Body of pancreas (tissue), 4 donors: ENCODE measurements around the gene IL5RA. TPM values are rescaled to one million over a fixed set of nuclear protein-coding genes. Genes with fewer than 3 reads are reported as not detected.

Source experiments
- ATAC-seq: fragments of 150-250 bp; one replicate; pipeline ENCODE4 v1.9.1; 2016
- DNase-seq, 4 donors: peaks; one replicate each; pipeline ENCODE4 v3.0.0-alpha.2; 2019
- H3K27ac ChIP-seq, 4 donors: fragments of 200-600 bp; sonication (generic); 1 replicate in 3 of 4; 2 replicates in 1 of 4; pipeline versions ENCODE4 v1.5.1 to v1.6.1; 2016 to 2019; ENCODE audit warnings: mild to moderate bottlenecking in 1 of 4, mixed read lengths in 1 of 4, moderate library complexity in 1 of 4
- H3K27me3 ChIP-seq, 2 donors: fragments of 200-600 bp; sonication (generic); one replicate each; pipeline ENCODE4 v1.6.0; 2016; ENCODE audit warnings: mild to moderate bottlenecking in 1 of 2
- H3K36me3 ChIP-seq, 2 donors: fragments of 200-600 bp; sonication (generic); replicated peaks in 1 of 2; 2 replicates each; pipeline ENCODE4 v1.5.1; 2016; ENCODE audit warnings: low read depth in 2 of 2; ENCODE audit not compliant: insufficient read depth in 1 of 2
- H3K4me1 ChIP-seq: fragments of 200-600 bp; sonication (generic); one replicate; pipeline ENCODE4 v1.6.0; 2016
- H3K4me3 ChIP-seq, 2 donors: fragments of 200-600 bp; sonication (generic); 1 replicate in 1 of 2; 2 replicates in 1 of 2; pipeline ENCODE4 v1.5.1; 2016 to 2019
- H3K9me3 ChIP-seq, 3 donors: fragments of 200-600 bp; sonication (generic); 1 replicate in 2 of 3; 2 replicates in 1 of 3; pipeline ENCODE4 v1.5.1; 2016
- POLR2A ChIP-seq, 3 donors: fragments of 450-650 bp; IDR thresholded peaks; one replicate each; pipeline ENCODE4 v1.6.1; 2016; ENCODE audit warnings: antibody characterized with exemption in 3 of 3, mild to moderate bottlenecking in 2 of 3
- WGBS, 2 donors: methylation state at CpG; one replicate each; pipeline ENCODE4 v1.1.5; 2017; 5-methylcytosine and 5-hydroxymethylcytosine counted together
- intact Hi-C: fragments of 100-400 bp; cut with DNase I; formaldehyde crosslinking; loops from one replicate; pipeline ENCODE4 v1.15.1; 2023
- total RNA-seq, 2 donors: library from RNA; depleted of rRNA; stranded (reverse); fragments of >200 nt; gene quantifications; one replicate each; pipeline ENCODE4 v1.1.0, GENCODE V29; 2016
- TF ChIP-seq, protein P1 (sequence below), 7 experiments: fragments of 450-650 bp in 4 of 7; fragments of 200-600 bp in 3 of 7; sonication (generic) in 3 of 7; IDR thresholded peaks; one replicate each; pipeline ENCODE4 v1.5.1; 2016 to 2019; ENCODE audit warnings: antibody characterized with exemption in 7 of 7

Gene IL5RA
- total RNA-seq, 2 donors from 2014 or later: not detected

DNA sequence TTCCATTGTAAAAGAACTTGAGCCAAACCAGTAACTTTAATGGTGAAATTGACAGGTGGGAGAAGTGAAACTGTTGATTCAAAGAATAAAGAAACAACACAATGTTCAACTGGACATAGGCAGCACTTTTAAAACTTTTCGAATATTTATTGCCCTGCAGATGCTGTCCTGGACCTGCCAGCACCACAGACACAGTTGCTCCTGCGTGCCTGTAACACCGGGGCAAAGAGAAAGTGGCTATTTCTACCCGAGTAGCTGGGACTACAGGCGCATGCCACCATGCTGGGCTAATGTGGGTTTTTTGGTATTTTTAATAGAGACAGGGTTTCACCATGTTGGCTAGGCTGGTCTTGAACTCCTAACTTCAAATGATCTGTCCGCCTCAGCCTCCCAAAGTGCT is 7.4 kb downstream of the IL5RA start:
- Histone ChIP-seq H3K36me3 (no peaks in the 10 kb centered on the region), H3K4me3 (no peak overlapping the region), H3K27me3 (no peaks in the 10 kb centered on the region), H3K9me3 (no peaks in the 10 kb centered on the region), H3K4me1 (no peaks in the 10 kb centered on the region), H3K27ac (no peak overlapping the region)
- intact Hi-C loops: no loop called here
- no peak for DNase-seq
- no peak for ATAC-seq
- no peak for TF ChIP-seq POLR2A (IDR thresholded peaks at IDR 0.05)
- TF ChIP-seq, protein P1, sequence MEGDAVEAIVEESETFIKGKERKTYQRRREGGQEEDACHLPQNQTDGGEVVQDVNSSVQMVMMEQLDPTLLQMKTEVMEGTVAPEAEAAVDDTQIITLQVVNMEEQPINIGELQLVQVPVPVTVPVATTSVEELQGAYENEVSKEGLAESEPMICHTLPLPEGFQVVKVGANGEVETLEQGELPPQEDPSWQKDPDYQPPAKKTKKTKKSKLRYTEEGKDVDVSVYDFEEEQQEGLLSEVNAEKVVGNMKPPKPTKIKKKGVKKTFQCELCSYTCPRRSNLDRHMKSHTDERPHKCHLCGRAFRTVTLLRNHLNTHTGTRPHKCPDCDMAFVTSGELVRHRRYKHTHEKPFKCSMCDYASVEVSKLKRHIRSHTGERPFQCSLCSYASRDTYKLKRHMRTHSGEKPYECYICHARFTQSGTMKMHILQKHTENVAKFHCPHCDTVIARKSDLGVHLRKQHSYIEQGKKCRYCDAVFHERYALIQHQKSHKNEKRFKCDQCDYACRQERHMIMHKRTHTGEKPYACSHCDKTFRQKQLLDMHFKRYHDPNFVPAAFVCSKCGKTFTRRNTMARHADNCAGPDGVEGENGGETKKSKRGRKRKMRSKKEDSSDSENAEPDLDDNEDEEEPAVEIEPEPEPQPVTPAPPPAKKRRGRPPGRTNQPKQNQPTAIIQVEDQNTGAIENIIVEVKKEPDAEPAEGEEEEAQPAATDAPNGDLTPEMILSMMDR (IDR thresholded peaks at IDR 0.05): no peak
- 73 to 80% methylated on average over 6 of the region's 6 CpGs for WGBS, 2 donors

DNA sequence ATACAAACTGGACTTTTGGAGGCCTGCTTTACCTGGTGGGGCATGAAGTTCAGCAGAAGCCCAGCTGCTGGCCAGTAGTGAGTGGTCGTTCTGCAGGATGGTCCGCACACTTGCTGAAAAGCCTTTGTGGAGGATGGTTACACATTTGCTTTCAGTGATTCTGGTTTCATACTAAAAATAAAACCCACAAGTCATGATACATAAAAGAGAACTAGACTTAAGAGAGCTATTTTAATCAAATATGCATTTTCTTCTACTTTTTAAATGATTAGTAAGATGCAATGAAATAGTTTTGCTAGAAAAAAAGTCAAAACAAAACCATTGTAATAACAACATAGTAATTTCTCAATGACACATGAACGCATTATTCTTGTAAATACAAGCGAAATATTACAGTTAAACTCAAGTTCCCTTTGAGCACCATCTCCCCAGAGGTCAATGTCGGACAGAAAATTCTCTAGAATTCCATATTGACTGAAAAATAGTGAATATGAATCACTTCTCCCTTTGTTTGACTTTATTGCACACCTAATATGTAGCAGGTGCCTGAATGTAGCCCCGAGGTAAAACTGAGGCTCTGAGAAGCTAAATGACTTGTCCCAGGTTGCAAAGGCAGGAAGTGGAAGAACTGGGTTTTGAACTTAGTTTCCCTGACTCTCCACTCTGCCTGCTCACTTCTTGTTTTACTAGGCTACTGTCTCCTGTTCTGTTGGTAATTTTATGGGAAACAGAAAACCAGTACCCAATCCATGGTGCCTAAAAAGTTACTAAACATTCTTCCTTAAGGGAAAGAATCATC is 8.3 kb downstream of the IL5RA start:
- H3K36me3 ChIP-seq: no peaks in the 10 kb centered on the region
- intact Hi-C loops: no loop called here
- H3K9me3 ChIP-seq: no peaks in the 10 kb centered on the region
- no peaks in the 10 kb centered on the region for H3K27me3 ChIP-seq
- no peak overlapping the region for H3K4me3 ChIP-seq
- DNase-seq (no peak), ATAC-seq (no peak)
- 65 to 66% methylated on average over 6 of the region's 6 CpGs for WGBS, 2 donors
- H3K4me1 ChIP-seq: no peaks in the 10 kb centered on the region
- H3K27ac ChIP-seq: no peak overlapping the region
- TF ChIP-seq POLR2A (IDR thresholded peaks at IDR 0.05): no peak
- TF ChIP-seq, protein P1 (IDR thresholded peaks at IDR 0.05): no peak

DNA sequence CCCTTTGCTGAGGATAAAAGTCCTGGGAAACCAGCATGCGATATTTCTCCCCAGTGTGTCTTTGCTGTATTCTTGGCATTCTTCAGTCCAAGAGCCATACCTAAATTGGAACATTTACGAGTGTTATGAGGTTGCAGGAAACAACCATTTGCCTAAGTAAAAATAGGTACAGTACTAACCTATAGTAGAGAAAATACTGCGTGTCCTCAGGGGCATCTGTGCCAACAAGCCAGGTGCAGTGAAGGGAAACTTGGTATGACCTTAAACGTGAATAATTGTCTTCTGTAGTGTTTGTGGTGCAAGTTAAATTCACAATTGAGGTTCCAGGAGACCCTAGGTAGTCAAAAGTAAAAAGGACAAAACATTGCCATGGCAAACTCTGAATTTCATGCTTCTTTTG is 12.2 kb downstream of the IL5RA start:
- no peak for ATAC-seq
- Histone ChIP-seq H3K27ac (no peak overlapping the region), H3K4me1 (no peaks in the 10 kb centered on the region), H3K4me3 (no peak overlapping the region), H3K36me3 (no peaks in the 10 kb centered on the region), H3K27me3 (no peaks in the 10 kb centered on the region), H3K9me3 (no peaks in the 10 kb centered on the region)
- intact Hi-C loops: no loop called here
- DNase-seq: no peak
- TF ChIP-seq, protein P1 (IDR thresholded peaks at IDR 0.05): no peak
- no peak for TF ChIP-seq POLR2A (IDR thresholded peaks at IDR 0.05)
- WGBS, 2 donors: 50 to 53% methylated on average over 4 of the region's 4 CpGs

DNA sequence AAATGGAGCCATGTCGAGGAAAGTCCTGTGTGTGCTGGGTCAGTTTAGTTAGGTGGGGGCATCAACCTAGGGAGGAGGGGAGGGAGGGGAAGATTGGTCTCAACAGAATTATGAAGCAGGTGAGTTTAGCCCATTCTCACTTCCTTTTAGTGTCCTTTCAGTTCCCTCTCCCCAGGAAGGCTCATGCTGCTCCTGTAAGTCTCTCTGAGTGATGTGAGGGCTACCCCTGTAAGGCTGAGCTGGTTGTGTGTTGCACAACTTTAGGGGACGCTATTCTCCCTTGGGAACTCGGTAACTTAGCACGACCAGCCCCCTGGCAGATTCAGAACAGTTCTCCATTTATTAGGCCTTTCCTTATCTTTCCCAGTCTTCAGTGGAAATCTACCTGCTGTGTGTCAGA is 21.2 kb downstream of the IL5RA start:
- Histone ChIP-seq H3K4me3 (no peak overlapping the region), H3K36me3 (no peaks in the 10 kb centered on the region), H3K27me3 (no peaks in the 10 kb centered on the region), H3K27ac (no peak overlapping the region), H3K9me3 (no peaks in the 10 kb centered on the region), H3K4me1 (no peaks in the 10 kb centered on the region)
- TF ChIP-seq, protein P1 (IDR thresholded peaks at IDR 0.05): no peak
- no peak for TF ChIP-seq POLR2A (IDR thresholded peaks at IDR 0.05)
- DNase-seq (no peak), ATAC-seq (no peak)
- 30 to 36% methylated on average over 2 to 4 of the region's 4 CpGs for WGBS, 2 donors
- intact Hi-C loops: no loop called here
